Nucleus accumbens (tissue), 56 donors: ENCODE data around the gene RTN4R.
"Not testable (repeated sequence)": the region's sequence is repeated elsewhere in the genome, so short reads cannot be mapped to it uniquely, and the experiment has no call there.

ENCODE experiments used
- DNase-seq, 56 donors: peaks; one replicate each; lab custom pipeline; 2025; lab: John Stamatoyannopoulos, UW

RTN4R gene

GRCh38 chr22:20290045-20290392 lies 21.9 kb upstream of the RTN4R start:
- DNase-seq: no peak

GRCh38 chr22:20289182-20290044 lies 21.3 kb upstream of the RTN4R start:
- DNase-seq: not testable (repeated sequence)

- DNase-seq: not testable (repeated sequence)
Observed at GRCh38 chr22:20286784-20287423, 18.8 kb upstream of the RTN4R start.

- DNase-seq: not testable (repeated sequence)
Observed at GRCh38 chr22:20286312-20286660, 18.2 kb upstream of the RTN4R start.

- peak in 49 of 56 donors; percentile 13 to 90 (median 51) for DNase-seq
Observed at GRCh38 chr22:20285473-20286311, 17.6 kb upstream of the RTN4R start.

GRCh38 chr22:20284471-20285086 lies 16.5 kb upstream of the RTN4R start:
- DNase-seq: no peak

- DNase-seq: peak in 7 of 56 donors; percentile 5 to 37 (median 22)
Observed at GRCh38 chr22:20283674-20284066, 15.6 kb upstream of the RTN4R start.

- no peak for DNase-seq
Observed at GRCh38 chr22:20282901-20283673, 15.0 kb upstream of the RTN4R start.

- no peak for DNase-seq
Observed at GRCh38 chr22:20281891-20282290, 13.8 kb upstream of the RTN4R start.

- not testable (repeated sequence) for DNase-seq
Observed at GRCh38 chr22:20281473-20281872, 13.4 kb upstream of the RTN4R start.

- DNase-seq: no peak
Observed at GRCh38 chr22:20280866-20281265, 12.7 kb upstream of the RTN4R start.

- peak in 24 of 56 donors; percentile 6 to 72 (median 46) for DNase-seq
Observed at GRCh38 chr22:20280163-20280562, 12.0 kb upstream of the RTN4R start.

GRCh38 chr22:20279662-20280134 lies 11.6 kb upstream of the RTN4R start:
- no peak for DNase-seq

- DNase-seq: not testable (repeated sequence)
Observed at GRCh38 chr22:20278726-20279490, 10.8 kb upstream of the RTN4R start.

GRCh38 chr22:20277936-20278635 lies 10.0 kb upstream of the RTN4R start:
- DNase-seq: not testable (repeated sequence)

GRCh38 chr22:20276468-20276867 lies 8.3 kb upstream of the RTN4R start:
- no peak for DNase-seq

GRCh38 chr22:20275836-20276235 lies 7.7 kb upstream of the RTN4R start:
- DNase-seq: no peak

- DNase-seq: not testable (repeated sequence)
Observed at GRCh38 chr22:20275325-20275724, 7.2 kb upstream of the RTN4R start.
